ENCODE results near the gene ARID3B.
A peak's percentile ranks its signal among the peaks of the same experiment; 100 is the strongest.
"Not testable (repeated sequence)": the region's sequence is repeated elsewhere in the genome, so short reads cannot be mapped to it uniquely, and the experiment has no call there.

The ARID3B gene

GRCh38 chr15:74573987-74574386 is 33.0 kb downstream of the ARID3B start:
- no peak for DNase-seq

- no peak for DNase-seq
Measured at GRCh38 chr15:74578496-74578994, 37.5 kb downstream of the ARID3B start.

- DNase-seq: no peak
Measured at GRCh38 chr15:74579001-74579400, 38.0 kb downstream of the ARID3B start.

GRCh38 chr15:74580538-74581350 is 39.7 kb downstream of the ARID3B start:
- DNase-seq: no peak

- no peak for DNase-seq
Measured at GRCh38 chr15:74584204-74584603, 43.2 kb downstream of the ARID3B start.

- no peak for DNase-seq
Measured at GRCh38 chr15:74584779-74585178, 43.8 kb downstream of the ARID3B start.

GRCh38 chr15:74585191-74585590 is 44.2 kb downstream of the ARID3B start:
- DNase-seq: no peak

GRCh38 chr15:74585857-74586256 is 44.8 kb downstream of the ARID3B start:
- no peak for DNase-seq

GRCh38 chr15:74589826-74590225 is 48.8 kb downstream of the ARID3B start:
- no peak for DNase-seq

- DNase-seq: no peak
Measured at GRCh38 chr15:74592222-74592621, 51.2 kb downstream of the ARID3B start.

- no peak for DNase-seq
Measured at GRCh38 chr15:74593122-74593521, 52.1 kb downstream of the ARID3B start.

- no peak for DNase-seq
Measured at GRCh38 chr15:74594455-74594854, 53.4 kb downstream of the ARID3B start.

GRCh38 chr15:74595271-74595670 is 54.3 kb downstream of the ARID3B start:
- no peak for DNase-seq

GRCh38 chr15:74596736-74597135 is 55.7 kb downstream of the ARID3B start:
- DNase-seq: not testable (repeated sequence)

GRCh38 chr15:74597146-74597705 is 56.2 kb downstream of the ARID3B start:
- not testable (repeated sequence) for DNase-seq

GRCh38 chr15:74598126-74598842 is 57.3 kb downstream of the ARID3B start:
- peak; percentile 75 for DNase-seq

GRCh38 chr15:74599156-74599555 is 58.1 kb downstream of the ARID3B start:
- no peak for DNase-seq

- DNase-seq: no peak
Measured at GRCh38 chr15:74603026-74603788, 62.2 kb downstream of the ARID3B start.

- no peak for DNase-seq
Measured at GRCh38 chr15:74603789-74604705, 63.0 kb downstream of the ARID3B start.

- no peak for DNase-seq
Measured at GRCh38 chr15:74604983-74605794, 64.2 kb downstream of the ARID3B start.

GRCh38 chr15:74605795-74606150 is 64.8 kb downstream of the ARID3B start:
- DNase-seq: no peak

Measured in activated CD4-positive, alpha-beta T cell treated with anti-CD3 and anti-CD28 coated beads for 1 hour (primary cell).